Right lobe of liver (tissue), 4 donors: ENCODE results near the gene GNPTG.

Source experiments
- POLR2A ChIP-seq: fragments of 450-650 bp; IDR thresholded peaks from one replicate; pipeline ENCODE4 v1.6.1; 2017; ENCODE audit warnings: antibody characterized with exemption, mild to moderate bottlenecking
- TF ChIP-seq, protein P1 (sequence below), 4 donors: fragments of 200-600 bp in 3 of 4; fragments of 450-650 bp in 1 of 4; IDR thresholded peaks; one replicate each; pipeline versions ENCODE4 v1.5.1 to v1.8.0; 2016 to 2022; ENCODE audit warnings: antibody characterized with exemption in 4 of 4, mild to moderate bottlenecking in 2 of 4
- donor health status: DM: no; HTN: no; CAD: no.
- donor health status: DM: no; HTN: no; CAD: no.
- donor health status: DM: no; HTN: yes; CAD: no.

DNA sequence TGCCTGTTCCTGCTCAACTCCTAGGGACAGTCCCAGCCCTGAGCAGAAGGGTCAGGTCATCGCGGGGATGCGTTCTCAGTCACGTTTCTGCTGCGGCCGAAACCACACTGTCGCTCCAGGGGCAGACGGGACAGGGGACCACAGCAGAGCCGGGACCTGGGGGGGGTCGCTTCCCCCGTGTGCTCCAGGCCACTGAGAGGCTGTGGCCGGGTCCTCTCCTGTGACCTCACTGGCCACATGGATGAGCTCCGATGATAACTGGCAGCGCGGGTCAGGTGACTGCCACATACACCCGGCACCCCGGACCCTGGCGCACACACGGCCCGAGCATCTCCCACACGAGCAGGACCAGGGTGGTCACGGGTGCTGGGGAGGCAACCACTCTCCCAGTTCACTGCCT is 12.8 kb downstream of the GNPTG start:
- TF ChIP-seq, protein P1, sequence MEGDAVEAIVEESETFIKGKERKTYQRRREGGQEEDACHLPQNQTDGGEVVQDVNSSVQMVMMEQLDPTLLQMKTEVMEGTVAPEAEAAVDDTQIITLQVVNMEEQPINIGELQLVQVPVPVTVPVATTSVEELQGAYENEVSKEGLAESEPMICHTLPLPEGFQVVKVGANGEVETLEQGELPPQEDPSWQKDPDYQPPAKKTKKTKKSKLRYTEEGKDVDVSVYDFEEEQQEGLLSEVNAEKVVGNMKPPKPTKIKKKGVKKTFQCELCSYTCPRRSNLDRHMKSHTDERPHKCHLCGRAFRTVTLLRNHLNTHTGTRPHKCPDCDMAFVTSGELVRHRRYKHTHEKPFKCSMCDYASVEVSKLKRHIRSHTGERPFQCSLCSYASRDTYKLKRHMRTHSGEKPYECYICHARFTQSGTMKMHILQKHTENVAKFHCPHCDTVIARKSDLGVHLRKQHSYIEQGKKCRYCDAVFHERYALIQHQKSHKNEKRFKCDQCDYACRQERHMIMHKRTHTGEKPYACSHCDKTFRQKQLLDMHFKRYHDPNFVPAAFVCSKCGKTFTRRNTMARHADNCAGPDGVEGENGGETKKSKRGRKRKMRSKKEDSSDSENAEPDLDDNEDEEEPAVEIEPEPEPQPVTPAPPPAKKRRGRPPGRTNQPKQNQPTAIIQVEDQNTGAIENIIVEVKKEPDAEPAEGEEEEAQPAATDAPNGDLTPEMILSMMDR (IDR thresholded peaks at IDR 0.05): no peak
- TF ChIP-seq POLR2A: no peak
